BLaER1 treated with 17β-estradiol and CSF1 and Interleukin-3, amounts not matched to agents 10 nM and 100 nM (cell line): ENCODE results near the gene BTBD2.
A peak's percentile ranks its signal among the peaks of the same experiment; 100 is the strongest.

Source experiments
- H3K27ac ChIP-seq, 11 experiments: shearing (Covaris generic); formaldehyde crosslinking; 2 replicates each; pipeline ENCODE4 v1.8.1; 2022
- H3K27me3 ChIP-seq, 11 experiments: shearing (Covaris generic); formaldehyde crosslinking; 2 replicates each; pipeline ENCODE4 v1.8.1; 2022
- H3K36me3 ChIP-seq, 11 experiments: shearing (Covaris generic); formaldehyde crosslinking; 2 replicates each; pipeline ENCODE4 v1.8.1; 2022
- H3K4me1 ChIP-seq, 10 experiments: shearing (Covaris generic); formaldehyde crosslinking; 2 replicates each; pipeline ENCODE4 v1.8.1; 2022
- H3K4me2 ChIP-seq, 11 experiments: shearing (Covaris generic); formaldehyde crosslinking; 2 replicates each; pipeline ENCODE4 v1.8.1; 2022
- H3K4me3 ChIP-seq, 10 experiments: shearing (Covaris generic); formaldehyde crosslinking; 2 replicates each; pipeline ENCODE4 v1.8.1; 2022
- H3K9ac ChIP-seq, 11 experiments: shearing (Covaris generic); formaldehyde crosslinking; 2 replicates each; pipeline ENCODE4 v1.8.1; 2022
- H3K9me3 ChIP-seq, 11 experiments: shearing (Covaris generic); formaldehyde crosslinking; replicated peaks in 1 of 11; 2 replicates each; pipeline ENCODE4 v1.8.1; 2022
- H4K20me1 ChIP-seq, 11 experiments: shearing (Covaris generic); formaldehyde crosslinking; 2 replicates each; pipeline ENCODE4 v1.8.1; 2022
- Cebpa-rat ChIP-seq, 11 experiments: shearing (Covaris generic); IDR thresholded peaks; 2 replicates each; pipeline ENCODE4 v1.8.1; 2022

BTBD2 gene

GRCh38 chr19:1944088-1944915, 71.2 kb downstream of the BTBD2 start:
- Histone ChIP-seq H3K36me3 (peaks cover 11 to 24% (median 22%) of the 10 kb centered on the region in 11 experiments), H3K4me2 (peak overlapping the region; percentile 94 to 100 (median 98)), H3K9ac (peak overlapping the region; percentile 89 to 97 (median 94); a peak in 21 of 22 replicates), H3K4me3 (peak overlapping the region; percentile 68 to 87 (median 75)), H3K9me3 (peaks cover 0 to 24% (median 18%) of the 10 kb centered on the region in 11 experiments; a peak in 17 of 22 replicates), H3K27me3 (no peaks in the 10 kb centered on the region), H3K4me1 (peaks cover 50 to 69% (median 60%) of the 10 kb centered on the region in 10 experiments), H4K20me1 (peaks cover 61 to 74% (median 69%) of the 10 kb centered on the region in 11 experiments), H3K27ac (peak overlapping the region; percentile 5 to 97 (median 93); a peak in 19 of 22 replicates)
- no peak for TF ChIP-seq Cebpa-rat (IDR thresholded peaks at IDR 0.05)

DNA sequence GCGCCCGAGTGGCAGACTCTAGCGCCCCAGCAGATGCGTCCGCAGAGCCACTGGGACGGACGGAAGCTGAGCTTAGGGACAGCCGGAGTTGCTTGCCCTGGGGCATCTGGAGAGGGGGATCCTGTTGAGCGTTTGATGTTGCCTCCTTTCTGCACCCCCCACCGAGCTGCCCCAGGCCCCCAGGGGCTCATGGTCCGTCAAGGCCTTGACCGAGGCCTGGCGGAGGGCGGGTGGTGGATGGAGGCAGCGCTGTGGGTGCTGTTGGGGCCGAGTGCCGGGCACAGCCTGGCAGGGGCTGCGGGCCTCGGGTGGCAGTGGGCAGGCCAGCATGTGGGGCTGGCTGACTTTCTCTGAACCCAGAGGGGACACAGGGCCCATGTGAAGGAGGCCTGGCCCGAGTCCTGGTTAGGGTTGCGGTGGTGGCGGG, 71.8 kb downstream of the BTBD2 start:
- Histone ChIP-seq H3K9me3 (peaks cover 0 to 17% (median 12%) of the 10 kb centered on the region in 11 experiments; a peak in 14 of 22 replicates), H3K4me3 (peak overlapping the region; percentile 68 to 87 (median 75)), H3K27ac (peak overlapping the region; percentile 5 to 97 (median 93); a peak in 20 of 22 replicates), H3K9ac (peak overlapping the region; percentile 89 to 97 (median 94)), H3K27me3 (no peaks in the 10 kb centered on the region), H3K4me2 (peak overlapping the region; percentile 94 to 100 (median 98)), H3K4me1 (peaks cover 50 to 70% (median 58%) of the 10 kb centered on the region in 10 experiments), H4K20me1 (peaks cover 55 to 68% (median 63%) of the 10 kb centered on the region in 11 experiments), H3K36me3 (peaks cover 8 to 18% (median 16%) of the 10 kb centered on the region in 11 experiments; a peak in 21 of 22 replicates)
- no peak for TF ChIP-seq Cebpa-rat (IDR thresholded peaks at IDR 0.05)

- H3K27ac ChIP-seq: peak overlapping the region in 10 of 11 experiments; percentile 89 to 97 (median 94); a peak in 20 of 22 replicates
- H3K36me3 ChIP-seq: peaks cover 8 to 14% (median 13%) of the 10 kb centered on the region in 11 experiments; a peak in 21 of 22 replicates
- TF ChIP-seq Cebpa-rat (IDR thresholded peaks at IDR 0.05): no peak
Observed at GRCh38 chr19:1942934-1943555, 72.5 kb downstream of the BTBD2 start.

GRCh38 chr19:1942078-1942933, 73.2 kb downstream of the BTBD2 start:
- peaks cover 42 to 62% (median 55%) of the 10 kb centered on the region in 10 experiments for H3K4me1 ChIP-seq
- peak in 2 of 11 experiments; percentile 12 to 55; a peak in 1 of 22 replicates for TF ChIP-seq Cebpa-rat (IDR thresholded peaks at IDR 0.05)
- peaks cover 0 to 6% (median 1%) of the 10 kb centered on the region in 11 experiments; a peak in 9 of 22 replicates for H3K9me3 ChIP-seq
- peaks cover 4 to 7% (median 6%) of the 10 kb centered on the region in 11 experiments; a peak in 19 of 22 replicates for H3K36me3 ChIP-seq
- peak overlapping the region; percentile 94 to 100 (median 98) for H3K4me2 ChIP-seq
- H3K9ac ChIP-seq: peak overlapping the region; percentile 89 to 97 (median 94)
- peak overlapping the region; percentile 68 to 87 (median 75) for H3K4me3 ChIP-seq
- H3K27me3 ChIP-seq: no peaks in the 10 kb centered on the region
- peaks cover 44 to 56% (median 52%) of the 10 kb centered on the region in 11 experiments for H4K20me1 ChIP-seq
- H3K27ac ChIP-seq: peak overlapping the region; percentile 89 to 97 (median 94)

More at GRCh38 chr19:1942934-1943555, 72.5 kb downstream of the BTBD2 start:
- Histone ChIP-seq H4K20me1 (peaks cover 51 to 63% (median 59%) of the 10 kb centered on the region in 11 experiments), H3K4me3 (peak overlapping the region; percentile 68 to 87 (median 75)), H3K9ac (peak overlapping the region; percentile 89 to 97 (median 94)), H3K4me2 (peak overlapping the region; percentile 94 to 100 (median 98)), H3K9me3 (peaks cover 0 to 13% (median 8%) of the 10 kb centered on the region in 11 experiments; a peak in 10 of 22 replicates), H3K27me3 (no peaks in the 10 kb centered on the region), H3K4me1 (peaks cover 47 to 68% (median 59%) of the 10 kb centered on the region in 10 experiments)

DNA sequence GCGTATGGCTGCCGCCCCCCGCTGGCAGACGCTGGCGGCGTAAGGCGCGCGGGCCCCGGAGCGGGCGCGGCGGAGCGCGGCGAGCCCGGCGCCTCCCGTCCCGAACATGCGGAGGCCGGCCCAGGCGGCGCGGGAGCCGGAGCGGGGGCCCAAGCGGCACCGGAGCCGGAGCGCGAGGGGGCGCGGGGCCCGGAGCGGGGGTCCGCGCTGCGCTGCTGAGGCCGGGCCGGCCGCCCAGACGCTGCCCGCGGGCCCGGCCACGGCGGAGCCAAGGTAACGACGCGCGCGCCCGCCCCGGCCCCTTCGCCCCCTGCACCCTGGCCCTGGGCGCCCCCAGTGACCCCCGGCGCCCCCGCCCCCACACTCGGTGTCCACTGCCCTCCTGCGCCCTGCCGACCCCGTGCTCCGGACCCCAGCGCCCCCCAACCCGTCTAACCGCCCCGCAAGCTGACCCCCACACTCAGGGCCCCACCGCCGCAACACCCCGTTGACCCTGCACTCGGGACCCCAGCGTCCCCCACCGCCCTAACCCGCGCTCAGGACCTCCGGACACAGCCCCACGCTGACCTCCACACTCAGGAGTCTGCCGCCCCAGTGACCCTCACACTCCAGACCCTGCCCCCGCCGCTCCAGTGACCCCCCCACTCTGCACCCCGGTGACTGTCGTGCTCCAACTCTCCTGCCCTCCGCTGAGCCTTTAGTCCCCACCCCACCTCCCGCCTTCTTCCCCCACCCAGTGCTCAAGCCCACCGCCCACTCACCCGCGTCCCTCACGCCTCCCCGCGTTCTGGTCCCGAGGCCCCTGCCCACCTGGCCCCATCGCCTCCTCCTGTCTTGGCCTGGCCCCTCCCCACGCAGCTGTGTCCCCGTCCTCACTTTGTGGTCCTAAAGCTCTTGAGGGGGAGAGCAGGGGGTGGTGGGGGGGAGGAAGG, 74.1 kb downstream of the BTBD2 start, which contains the start of gene CSNK1G2:
Gene CSNK1G2 (plus strand): TSS at position 27 of the 932 bp plus-strand sequence. CDS start 28,601 bp downstream, outside the sequence.
- H3K4me1 ChIP-seq: peaks cover 39 to 58% (median 52%) of the 10 kb centered on the region in 10 experiments
- peaks cover 36 to 47% (median 44%) of the 10 kb centered on the region in 11 experiments for H4K20me1 ChIP-seq
- H3K27me3 ChIP-seq: no peaks in the 10 kb centered on the region
- H3K4me2 ChIP-seq: peak within 1 kb of the TSS; percentile 94 to 100 (median 98)
- peak within 1 kb of the TSS; percentile 68 to 87 (median 75) for H3K4me3 ChIP-seq
- TF ChIP-seq Cebpa-rat (IDR thresholded peaks at IDR 0.05): no peak
- no peaks in the 10 kb centered on the region for H3K36me3 ChIP-seq
- peak within 1 kb of the TSS; percentile 89 to 97 (median 94) for H3K27ac ChIP-seq
- peak within 1 kb of the TSS; percentile 89 to 97 (median 94) for H3K9ac ChIP-seq
- no peaks in the 10 kb centered on the region for H3K9me3 ChIP-seq

- Histone ChIP-seq H3K4me2 (no peak overlapping the region), H3K9ac (no peak overlapping the region), H3K27me3 (no peaks in the 10 kb centered on the region), H4K20me1 (peaks cover 4 to 14% (median 11%) of the 10 kb centered on the region in 11 experiments; a peak in 21 of 22 replicates), H3K4me1 (peaks cover 22 to 44% (median 38%) of the 10 kb centered on the region in 10 experiments), H3K4me3 (no peak overlapping the region), H3K36me3 (no peaks in the 10 kb centered on the region), H3K27ac (no peak overlapping the region; a peak in 1 of 22 replicates), H3K9me3 (peaks cover 0 to 15% (median 11%) of the 10 kb centered on the region in 11 experiments; a peak in 16 of 22 replicates)
- TF ChIP-seq Cebpa-rat (IDR thresholded peaks at IDR 0.05): no peak
Observed at GRCh38 chr19:1938071-1938470, 77.4 kb downstream of the BTBD2 start.
